NCI-H748 (cell line): ENCODE results near the gene CEP350.

Source experiments
- DNase-seq: peaks from one replicate; lab custom pipeline; 2025; ENCODE audit not compliant: unreplicated experiment; lab: John Stamatoyannopoulos, UW

Gene CEP350

GRCh38 chr1:180046674-180047073 lies 92.1 kb downstream of the CEP350 start:
- no peak for DNase-seq

GRCh38 chr1:180053594-180054567 lies 99.3 kb downstream of the CEP350 start:
- DNase-seq, result no peak

- DNase-seq, result no peak
These were observed 103.3 kb downstream of the CEP350 start for GRCh38 chr1:180057883-180058396.

- DNase-seq, result no peak
These were observed 106.4 kb downstream of the CEP350 start for GRCh38 chr1:180061019-180061418.

- no peak for DNase-seq
These were observed 107.9 kb downstream of the CEP350 start for GRCh38 chr1:180062452-180062971.

GRCh38 chr1:180065408-180065807 lies 110.8 kb downstream of the CEP350 start:
- DNase-seq, result no peak

- no peak for DNase-seq
These were observed 111.5 kb downstream of the CEP350 start for GRCh38 chr1:180066150-180066549.

GRCh38 chr1:180070286-180070685 lies 115.7 kb downstream of the CEP350 start:
- DNase-seq, result no peak

GRCh38 chr1:180071759-180072158 lies 117.1 kb downstream of the CEP350 start:
- no peak for DNase-seq

- DNase-seq, result no peak
These were observed 125.8 kb downstream of the CEP350 start for GRCh38 chr1:180080439-180080838.

- no peak for DNase-seq
These were observed 126.9 kb downstream of the CEP350 start for GRCh38 chr1:180081474-180081873.

GRCh38 chr1:180083164-180083563 lies 128.6 kb downstream of the CEP350 start:
- DNase-seq, result no peak

- no peak for DNase-seq
These were observed 130.3 kb downstream of the CEP350 start for GRCh38 chr1:180084867-180085266.

GRCh38 chr1:180085331-180085730 lies 130.7 kb downstream of the CEP350 start:
- DNase-seq, result no peak

- no peak for DNase-seq
These were observed 138.5 kb downstream of the CEP350 start for GRCh38 chr1:180092931-180093650.

GRCh38 chr1:180094705-180095295 lies 140.2 kb downstream of the CEP350 start:
- DNase-seq, result no peak

GRCh38 chr1:180096584-180097325 lies 142.1 kb downstream of the CEP350 start:
- no peak for DNase-seq

- DNase-seq, result no peak
These were observed 142.7 kb downstream of the CEP350 start for GRCh38 chr1:180097326-180097605.

- DNase-seq, result no peak
These were observed 146.8 kb downstream of the CEP350 start for GRCh38 chr1:180101411-180101810.

- no peak for DNase-seq
These were observed 149.2 kb downstream of the CEP350 start for GRCh38 chr1:180103819-180104218.

- DNase-seq, result no peak
These were observed 157.5 kb downstream of the CEP350 start for GRCh38 chr1:180112091-180112490.
